Measurements from ENCODE around the gene NT5DC3. TPM values are rescaled to one million over a fixed set of nuclear protein-coding genes. Genes with fewer than 3 reads are reported as not detected.

The NT5DC3 gene
- total and polyA plus RNA-seq, 4 donors = 1.3 to 9.0 (median 4.4) TPM

- peak in 1 of 2 donors; percentile 14 for TF ChIP-seq RXRA (IDR thresholded peaks at IDR 0.05)
- TF ChIP-seq SP1 (IDR thresholded peaks at IDR 0.05) = peak; percentile 47
- no peak for TF ChIP-seq HNF4G (IDR thresholded peaks at IDR 0.05)
- peak; percentile 51 to 72 for TF ChIP-seq HNF4A (conservative IDR thresholded peaks at IDR 0.05)
- no peak overlapping the region for H3K4me3 ChIP-seq (ENCODE audit: low read depth in 1 of 3, low read length in 3 of 3)
- H3K36me3 ChIP-seq (ENCODE audit: control insufficient read depth in 4 of 4, insufficient read depth in 3 of 4, low read depth in 1 of 4, low read length in 3 of 4) = no peaks in the 10 kb centered on the region
- H3K4me1 ChIP-seq (ENCODE audit: control insufficient read depth in 4 of 4, insufficient read depth in 4 of 4, low read length in 3 of 4) = peaks cover 0 to 9% (median 4%) of the 10 kb centered on the region in 4 donors
- no peak overlapping the region for H3K27ac ChIP-seq (ENCODE audit: low read depth in 1 of 2, low read length in 2 of 2)
- no peak for DNase-seq (ENCODE audit: low spot score)
- WGBS = 61% methylated on average over 11 of the region's 11 CpGs
- H3K9me3 ChIP-seq (ENCODE audit: control insufficient read depth in 4 of 4, low read length in 3 of 4) = peaks cover 0 to 2% (median 0%) of the 10 kb centered on the region in 4 donors
- H3K27me3 ChIP-seq (ENCODE audit: control insufficient read depth in 4 of 4, insufficient read depth in 4 of 4, low read length in 3 of 4) = no peaks in the 10 kb centered on the region
- no peak overlapping the region for H3K9ac ChIP-seq (ENCODE audit: low read depth in 1 of 2, low read length in 2 of 2)
Measured at GRCh38 chr12:103832048-103832997, 8.7 kb downstream of the NT5DC3 start.

GRCh38 chr12:103830730-103831320 lies 10.2 kb downstream of the NT5DC3 start:
- WGBS = 98% methylated on average over 2 of the region's 2 CpGs
- no peaks in the 10 kb centered on the region for H3K36me3 ChIP-seq (ENCODE audit: control insufficient read depth in 4 of 4, insufficient read depth in 3 of 4, low read depth in 1 of 4, low read length in 3 of 4)
- H3K27ac ChIP-seq (ENCODE audit: low read depth in 1 of 2, low read length in 2 of 2) = no peak overlapping the region
- H3K4me1 ChIP-seq (ENCODE audit: control insufficient read depth in 4 of 4, insufficient read depth in 4 of 4, low read length in 3 of 4) = peaks cover 0 to 9% (median 3%) of the 10 kb centered on the region in 4 donors
- TF ChIP-seq YY1 (IDR thresholded peaks at IDR 0.05) = no peak
- TF ChIP-seq TAF1 (conservative IDR thresholded peaks at IDR 0.05) = no peak
- TF ChIP-seq ATF3 (IDR thresholded peaks at IDR 0.05) = no peak
- TF ChIP-seq HNF4G (IDR thresholded peaks at IDR 0.05) = no peak
- no peak overlapping the region for H3K9ac ChIP-seq (ENCODE audit: low read depth in 1 of 2, low read length in 2 of 2)
- peaks cover 0 to 2% (median 0%) of the 10 kb centered on the region in 4 donors for H3K9me3 ChIP-seq (ENCODE audit: control insufficient read depth in 4 of 4, low read length in 3 of 4)
- no peaks in the 10 kb centered on the region for H3K27me3 ChIP-seq (ENCODE audit: control insufficient read depth in 4 of 4, insufficient read depth in 4 of 4, low read length in 3 of 4)
- no peak overlapping the region for H3K4me3 ChIP-seq (ENCODE audit: low read depth in 1 of 3, low read length in 3 of 3)
- no peak for DNase-seq (ENCODE audit: low spot score)

GRCh38 chr12:103830025-103830725 lies 10.9 kb downstream of the NT5DC3 start:
- Histone ChIP-seq H3K36me3 (ENCODE audit: control insufficient read depth in 4 of 4, insufficient read depth in 3 of 4, low read depth in 1 of 4, low read length in 3 of 4) (no peaks in the 10 kb centered on the region), H3K9ac (ENCODE audit: low read depth in 1 of 2, low read length in 2 of 2) (no peak overlapping the region), H3K27ac (ENCODE audit: low read depth in 1 of 2, low read length in 2 of 2) (no peak overlapping the region), H3K9me3 (ENCODE audit: control insufficient read depth in 4 of 4, low read length in 3 of 4) (peaks cover 0 to 2% (median 0%) of the 10 kb centered on the region in 4 donors), H3K27me3 (ENCODE audit: control insufficient read depth in 4 of 4, insufficient read depth in 4 of 4, low read length in 3 of 4) (no peaks in the 10 kb centered on the region), H3K4me3 (ENCODE audit: low read depth in 1 of 3, low read length in 3 of 3) (no peak overlapping the region), H3K4me1 (ENCODE audit: control insufficient read depth in 4 of 4, insufficient read depth in 4 of 4, low read length in 3 of 4) (peaks cover 0 to 9% (median 3%) of the 10 kb centered on the region in 4 donors)
- DNase-seq (ENCODE audit: low spot score) = no peak
- WGBS = 95% methylated on average over 5 of the region's 5 CpGs
- TF ChIP-seq REST (IDR thresholded peaks at IDR 0.05) (no peak), MAX (IDR thresholded peaks at IDR 0.05) (no peak), HNF4G (IDR thresholded peaks at IDR 0.05) (no peak), GABPA (IDR thresholded peaks at IDR 0.05 in 1 of 2, conservative IDR thresholded peaks at IDR 0.05 in 1 of 2) (no peak), FOXA1 (IDR thresholded peaks at IDR 0.05) (no peak), YY1 (IDR thresholded peaks at IDR 0.05) (no peak), TAF1 (conservative IDR thresholded peaks at IDR 0.05) (no peak), ATF3 (IDR thresholded peaks at IDR 0.05) (no peak), CTCF (IDR thresholded peaks at IDR 0.05; ENCODE audit: low read depth, low read length, missing input control) (no peak)
